Raji (cell line): ENCODE results near the gene GSTK1.

ENCODE experiments used
- POLR2A ChIP-seq: IDR thresholded peaks from 2 replicates; pipeline ENCODE4 v1.6.1; 2011; ENCODE audit warnings: low read depth, low read length, control low read depth; ENCODE audit not compliant: insufficient read depth

The GSTK1 gene

GRCh38 chr7:143233816-143234532 lies 29.3 kb upstream of the GSTK1 start:
- TF ChIP-seq POLR2A = no peak

GRCh38 chr7:143234533-143234875 lies 28.7 kb upstream of the GSTK1 start:
- no peak for TF ChIP-seq POLR2A

- TF ChIP-seq POLR2A = no peak
Observed at GRCh38 chr7:143235561-143235960, 27.7 kb upstream of the GSTK1 start.

GRCh38 chr7:143236408-143236990 lies 26.7 kb upstream of the GSTK1 start:
- no peak for TF ChIP-seq POLR2A

- TF ChIP-seq POLR2A = no peak
Observed at GRCh38 chr7:143237366-143237765, 25.9 kb upstream of the GSTK1 start.

- TF ChIP-seq POLR2A = no peak
Observed at GRCh38 chr7:143238289-143238980, 24.8 kb upstream of the GSTK1 start.

GRCh38 chr7:143239813-143240212 lies 23.4 kb upstream of the GSTK1 start:
- no peak for TF ChIP-seq POLR2A

- no peak for TF ChIP-seq POLR2A
Observed at GRCh38 chr7:143240291-143241168, 22.7 kb upstream of the GSTK1 start.

GRCh38 chr7:143242306-143242705 lies 20.9 kb upstream of the GSTK1 start:
- TF ChIP-seq POLR2A = no peak

- TF ChIP-seq POLR2A = no peak
Observed at GRCh38 chr7:143243111-143243510, 20.1 kb upstream of the GSTK1 start.

- TF ChIP-seq POLR2A = no peak
Observed at GRCh38 chr7:143243614-143244013, 19.6 kb upstream of the GSTK1 start.

- TF ChIP-seq POLR2A = no peak
Observed at GRCh38 chr7:143244321-143244720, 18.9 kb upstream of the GSTK1 start.

- TF ChIP-seq POLR2A = no peak
Observed at GRCh38 chr7:143245123-143245522, 18.1 kb upstream of the GSTK1 start.

GRCh38 chr7:143247372-143247771 lies 15.9 kb upstream of the GSTK1 start:
- no peak for TF ChIP-seq POLR2A

GRCh38 chr7:143248761-143249354 lies 14.4 kb upstream of the GSTK1 start:
- no peak for TF ChIP-seq POLR2A
